NCI-H345 treated with DMSO at 0.1 percent for 48 hours (cell line): ENCODE results near the gene PRRT3.
"Not testable (repeated sequence)": the region's sequence is repeated elsewhere in the genome, so short reads cannot be mapped to it uniquely, and the experiment has no call there.

Experiments
- DNase-seq: peaks from one replicate; lab custom pipeline; 2025; ENCODE audit not compliant: unreplicated experiment; lab: John Stamatoyannopoulos, UW

Gene PRRT3

GRCh38 chr3:9899289-9899791, 52.9 kb downstream of the PRRT3 start:
- DNase-seq = no peak

DNA sequence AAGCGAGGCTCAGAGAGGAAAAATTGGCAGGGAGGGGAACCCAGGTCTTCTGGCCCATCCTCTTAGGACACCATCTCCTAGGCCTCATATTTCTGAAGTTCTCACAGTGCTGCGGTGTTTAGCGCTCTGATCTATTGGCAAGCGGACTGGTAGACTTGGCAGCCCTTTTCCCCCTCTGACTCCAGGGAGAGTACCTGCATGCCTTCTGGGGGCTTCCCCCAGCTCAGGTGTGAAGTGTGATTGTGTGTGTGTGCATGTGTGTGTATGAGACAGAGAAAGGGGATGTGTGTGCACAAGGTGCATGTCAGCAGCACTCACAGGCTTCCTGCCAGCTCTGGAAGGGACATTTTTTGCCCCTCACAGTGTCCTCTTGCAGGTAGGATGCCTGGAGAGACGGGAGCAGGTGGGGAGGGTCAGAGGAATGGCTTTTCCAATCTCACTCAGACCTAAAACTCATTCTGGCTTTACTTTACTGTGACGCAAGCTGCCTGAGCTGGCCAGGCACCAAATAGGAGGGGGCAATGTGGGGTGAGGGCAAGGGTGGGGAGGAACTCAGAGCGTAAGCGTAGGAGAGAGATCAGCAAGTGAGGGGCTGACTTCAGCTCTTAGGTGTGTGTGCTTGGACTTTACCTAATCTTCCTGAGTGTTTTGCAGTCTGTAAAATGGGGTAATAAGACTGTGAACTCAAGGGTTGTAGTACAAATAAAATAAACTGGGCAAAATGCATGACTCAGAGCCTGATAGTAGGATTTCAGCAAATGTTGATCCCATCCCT, 53.6 kb downstream of the PRRT3 start:
- no peak for DNase-seq

DNA sequence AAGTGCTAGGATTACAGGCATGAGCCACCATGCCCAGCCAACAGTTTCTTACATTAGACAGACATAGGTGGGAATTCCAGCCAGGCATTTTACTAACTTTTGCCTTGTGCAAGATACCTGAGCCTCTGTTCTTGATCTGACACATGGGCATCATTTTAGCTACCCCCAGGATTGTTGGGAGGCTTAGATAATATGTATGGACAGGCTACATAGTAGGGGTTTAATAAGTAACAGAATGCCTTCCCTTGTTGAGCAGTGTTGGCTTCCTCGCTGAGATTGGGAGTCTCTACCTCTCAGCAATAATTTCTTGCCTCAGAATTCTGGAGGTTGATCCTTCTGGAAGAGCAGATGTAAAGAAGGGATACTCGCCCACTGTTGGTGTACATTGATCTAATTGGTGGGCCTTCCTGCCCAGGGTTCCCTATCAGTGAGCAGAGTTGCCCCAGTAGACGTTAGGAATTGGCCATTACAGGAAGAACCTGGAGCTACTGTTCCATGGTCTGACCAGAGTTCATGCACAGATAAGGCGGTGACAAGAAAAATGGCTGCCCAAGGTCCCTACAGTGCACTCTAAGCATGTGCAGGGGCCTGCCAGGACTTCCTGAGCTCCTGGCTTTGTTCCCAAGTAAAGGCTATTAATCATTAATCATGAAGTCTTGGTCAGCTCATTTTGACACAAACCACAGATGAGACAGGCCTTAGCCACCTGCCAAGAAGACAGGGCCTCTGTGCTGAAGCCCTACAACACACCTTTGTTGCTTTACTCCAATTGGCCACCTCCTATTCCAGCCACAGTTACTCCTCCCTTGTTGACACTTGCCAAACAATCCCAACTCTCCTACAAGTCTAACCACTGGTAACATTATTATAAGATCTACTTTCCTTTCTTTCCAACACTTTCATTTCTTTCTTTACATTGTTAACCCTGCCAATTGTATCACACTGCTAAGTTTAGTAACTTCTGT, 54.5 kb downstream of the PRRT3 start:
- no peak for DNase-seq

GRCh38 chr3:9896755-9897407, 55.3 kb downstream of the PRRT3 start:
- not testable (repeated sequence) for DNase-seq

- not testable (repeated sequence) for DNase-seq
Measured at GRCh38 chr3:9895715-9896114, 56.5 kb downstream of the PRRT3 start.
